ENCODE measurements around the gene ADI1.
"Not testable (repeated sequence)": the region's sequence is repeated elsewhere in the genome, so short reads cannot be mapped to it uniquely, and the experiment has no call there.

The ADI1 gene

DNA sequence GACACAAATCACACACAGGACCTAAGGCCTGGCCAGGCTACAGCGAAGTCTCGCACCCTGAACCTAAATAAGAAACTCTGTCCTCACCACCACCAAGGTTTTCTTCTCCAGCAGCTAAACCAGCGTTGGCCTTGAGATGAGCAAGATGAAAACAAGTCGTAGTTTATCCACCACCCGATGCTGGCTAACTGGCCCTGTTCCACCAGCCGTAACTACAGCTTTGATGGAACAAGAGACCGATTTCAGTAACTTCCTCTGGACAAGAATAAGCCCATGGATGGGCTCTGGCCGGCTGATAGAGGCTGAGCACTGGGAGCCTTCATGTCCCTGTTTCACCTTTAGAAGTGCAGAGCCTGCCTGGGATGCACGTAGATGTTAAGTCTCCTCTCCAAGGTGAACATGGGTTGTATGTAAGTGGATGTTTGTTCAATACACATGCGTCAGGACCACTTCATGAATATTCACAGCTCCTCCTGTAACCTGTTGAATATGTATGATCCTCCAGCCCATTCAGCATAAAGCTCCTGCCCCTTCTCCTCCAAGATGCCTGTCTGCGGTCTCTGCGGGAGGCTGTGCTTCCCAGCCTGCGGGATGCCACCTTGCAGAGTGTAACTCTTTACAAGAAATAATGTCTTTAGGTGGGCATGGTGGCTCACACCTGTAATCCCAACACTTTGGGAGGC, 24.2 kb downstream of the ADI1 start:
- in situ Hi-C loops (cut with MboI; ENCODE audit: low sequenced_read_pairs): no loop called here

DNA sequence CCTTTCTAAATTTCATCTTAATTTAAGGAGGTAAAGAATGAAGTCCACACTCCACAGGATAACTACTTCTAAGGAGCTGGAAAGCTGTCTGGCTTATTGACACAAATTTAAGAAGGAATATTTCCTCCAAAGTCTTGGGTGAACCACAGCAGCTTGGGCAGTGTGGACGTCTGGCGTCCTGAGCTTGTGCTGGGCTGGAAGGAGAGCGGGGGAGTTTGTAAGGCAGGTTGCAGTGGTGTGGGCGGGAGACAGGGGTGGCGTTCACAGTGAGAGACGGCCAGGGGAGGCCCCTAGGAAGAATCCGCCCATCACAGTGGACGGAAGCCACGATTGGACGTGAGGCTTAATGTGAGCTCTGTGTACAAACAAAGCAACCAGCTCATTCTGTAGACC, 25.7 kb downstream of the ADI1 start:
- in situ Hi-C loops (cut with MboI; ENCODE audit: low sequenced_read_pairs): no loop called here

DNA sequence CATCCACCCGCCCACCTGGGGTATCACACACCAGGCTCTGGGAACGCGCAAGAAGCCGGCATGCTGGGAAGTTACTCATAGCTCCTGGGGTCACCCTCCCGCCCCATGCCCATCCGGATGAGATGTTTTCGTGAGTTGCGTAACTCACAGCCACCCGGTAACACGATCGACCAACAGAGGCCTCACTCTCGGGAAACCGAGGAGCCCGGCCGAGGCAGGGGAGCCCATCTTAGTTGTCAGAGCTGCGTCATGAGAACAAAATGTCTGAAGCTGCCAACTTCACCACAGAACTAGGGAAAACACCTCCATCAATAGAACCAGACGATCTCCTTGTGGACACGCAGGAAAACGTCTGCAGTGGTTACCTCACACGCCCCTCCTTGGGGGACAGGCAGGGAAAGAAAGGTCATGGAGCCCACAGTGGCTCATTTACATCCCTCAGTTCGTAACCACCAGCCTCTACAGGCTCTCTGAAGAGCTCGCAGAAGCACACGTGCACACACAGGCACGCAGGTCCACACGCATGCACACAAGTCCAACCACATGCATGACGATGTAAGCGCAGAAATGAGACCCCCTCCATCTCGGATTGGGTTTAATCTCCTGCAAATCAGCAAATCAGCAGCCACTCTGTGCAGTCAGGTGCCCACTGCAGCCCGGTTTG, 26.2 kb downstream of the ADI1 start:
- in situ Hi-C loops (cut with MboI; ENCODE audit: low sequenced_read_pairs): no loop called here

DNA sequence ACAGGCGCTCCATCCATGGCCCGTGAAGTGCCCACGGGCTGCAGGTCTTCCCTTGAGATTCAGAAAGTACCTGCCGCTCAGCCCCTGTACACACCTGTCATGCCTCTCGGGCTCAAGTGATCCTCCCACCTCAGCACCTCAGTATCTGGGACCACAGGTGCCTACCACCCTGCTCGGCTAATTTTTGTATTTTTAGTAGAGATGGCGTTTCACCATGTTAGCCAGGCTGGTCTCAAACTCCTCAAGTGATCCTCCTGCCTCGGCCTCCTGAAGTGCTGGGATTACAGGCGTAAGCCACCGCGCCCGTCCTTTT, 26.9 kb downstream of the ADI1 start:
- in situ Hi-C loops (cut with MboI; ENCODE audit: low sequenced_read_pairs): not testable (repeated sequence)

DNA sequence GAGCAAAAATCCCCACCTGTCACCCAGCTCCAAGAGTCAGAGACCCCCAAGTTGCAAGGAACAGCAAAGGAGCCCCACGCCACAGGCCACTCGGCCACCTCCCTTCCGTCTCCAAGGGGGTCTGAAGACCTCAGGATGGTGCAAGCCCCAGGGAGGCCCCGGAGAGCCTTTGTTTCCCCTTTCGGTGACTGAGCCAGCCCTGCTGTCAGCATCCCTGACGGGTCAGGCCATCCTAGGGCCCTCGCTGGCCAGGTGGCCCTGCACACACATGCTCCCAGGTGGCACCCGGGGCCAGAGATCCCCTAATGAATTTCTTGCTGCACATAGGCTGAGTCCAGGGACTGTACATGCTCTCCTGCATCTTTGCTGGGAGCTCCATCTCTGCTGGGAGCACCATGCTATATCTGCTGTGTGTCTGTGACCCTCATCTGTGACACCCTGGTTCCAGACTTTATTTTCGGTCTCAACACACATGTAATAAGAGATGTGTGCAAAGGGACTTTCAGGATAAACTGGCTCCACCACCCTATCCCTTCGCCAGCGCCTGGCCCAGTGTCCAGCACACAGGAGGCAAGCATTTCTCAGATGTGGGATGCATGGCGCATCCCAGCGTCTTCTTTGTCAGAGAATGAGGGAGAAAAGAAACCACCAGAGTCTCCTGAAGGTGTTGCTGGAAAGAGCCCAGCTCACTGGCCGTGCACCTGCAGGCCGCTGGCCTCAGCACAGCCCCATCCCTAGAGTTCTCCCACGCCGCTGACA, 27.4 kb downstream of the ADI1 start:
- in situ Hi-C loops (cut with MboI; ENCODE audit: low sequenced_read_pairs): no loop called here

DNA sequence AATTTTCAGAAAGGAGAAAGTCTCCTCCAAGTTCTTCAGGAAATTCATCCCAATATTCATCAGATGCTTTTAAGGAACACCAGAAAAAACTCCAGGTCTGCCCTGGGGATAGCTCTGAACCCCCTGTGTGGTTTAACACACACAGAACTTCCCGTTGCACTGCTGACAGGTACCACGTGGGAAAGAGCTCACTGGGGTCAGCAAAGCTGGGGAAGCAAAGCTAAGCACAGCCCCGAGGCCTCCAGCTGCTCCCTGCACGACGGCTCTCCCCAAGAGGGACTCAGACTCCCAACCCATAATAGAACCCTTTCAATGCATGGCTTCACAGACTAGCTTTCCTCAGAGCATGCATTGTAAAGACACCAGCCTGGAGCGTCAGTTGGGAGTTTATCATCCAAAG, 28.0 kb downstream of the ADI1 start:
- in situ Hi-C loops (cut with MboI; ENCODE audit: low sequenced_read_pairs): no loop called here

DNA sequence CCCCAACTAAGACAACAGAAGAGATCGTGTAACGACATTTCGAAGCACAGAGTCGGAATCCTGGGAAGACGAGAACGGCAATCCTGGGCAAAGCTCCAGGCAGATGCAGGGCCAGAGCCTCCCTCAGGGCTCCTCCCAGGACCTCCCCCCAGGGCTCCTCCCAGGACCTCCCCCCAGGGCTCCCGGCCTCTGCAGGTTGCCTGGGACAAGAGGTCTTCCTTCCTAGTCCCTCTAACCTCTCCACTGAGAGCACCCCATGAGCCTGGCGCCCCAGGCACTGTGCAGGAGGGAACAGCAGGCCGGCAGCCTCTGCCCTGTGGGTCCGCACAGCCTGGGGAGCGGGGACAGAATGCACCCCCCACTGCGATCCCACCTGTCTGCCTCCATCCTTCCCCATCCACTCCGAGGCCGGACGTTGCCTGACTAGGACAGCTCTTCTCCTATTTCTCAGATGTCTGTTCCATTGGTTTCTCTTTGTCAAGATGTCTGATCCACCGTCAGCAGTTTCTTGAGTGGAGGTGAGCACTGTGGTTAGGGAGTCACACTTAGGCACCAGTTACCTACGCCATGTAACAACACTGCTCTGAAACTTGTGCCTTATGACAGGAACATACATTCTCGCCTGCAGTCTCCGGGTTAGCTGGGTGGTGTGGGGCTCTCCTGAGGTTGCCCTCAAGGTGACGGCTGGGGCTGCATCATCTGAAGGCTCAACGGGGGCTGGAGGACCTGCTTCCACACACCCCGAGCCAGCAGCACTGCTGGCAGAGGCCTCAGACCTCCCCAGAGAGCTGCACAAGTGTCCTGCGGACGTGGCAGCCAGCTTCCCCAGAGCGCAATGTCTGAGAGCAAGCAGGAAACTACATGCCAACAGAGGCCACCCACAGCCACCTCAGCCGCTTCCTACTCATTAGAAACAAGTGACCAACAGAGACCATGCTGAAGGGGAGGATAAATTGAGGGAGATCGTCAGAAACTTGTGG, 28.9 kb downstream of the ADI1 start:
- in situ Hi-C loops (cut with MboI; ENCODE audit: low sequenced_read_pairs): no loop called here

DNA sequence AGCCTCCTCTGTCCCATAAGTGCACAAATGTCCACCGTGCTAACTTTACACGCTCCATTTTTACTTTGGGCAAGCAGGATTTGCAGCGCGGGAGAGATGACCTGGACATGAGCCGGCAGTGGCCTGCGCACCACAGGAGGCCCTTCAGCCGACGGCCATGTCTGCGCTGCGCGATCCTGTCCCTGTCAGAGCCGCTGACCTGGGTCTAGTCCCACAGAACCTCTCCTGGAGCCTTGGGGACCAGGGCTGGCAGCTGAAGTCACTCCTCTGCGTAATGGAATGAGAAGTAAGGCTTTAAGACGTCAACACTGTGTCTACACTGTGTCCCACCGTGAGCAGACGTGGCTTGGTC, 29.6 kb downstream of the ADI1 start:
- in situ Hi-C loops (cut with MboI; ENCODE audit: low sequenced_read_pairs): no loop called here

DNA sequence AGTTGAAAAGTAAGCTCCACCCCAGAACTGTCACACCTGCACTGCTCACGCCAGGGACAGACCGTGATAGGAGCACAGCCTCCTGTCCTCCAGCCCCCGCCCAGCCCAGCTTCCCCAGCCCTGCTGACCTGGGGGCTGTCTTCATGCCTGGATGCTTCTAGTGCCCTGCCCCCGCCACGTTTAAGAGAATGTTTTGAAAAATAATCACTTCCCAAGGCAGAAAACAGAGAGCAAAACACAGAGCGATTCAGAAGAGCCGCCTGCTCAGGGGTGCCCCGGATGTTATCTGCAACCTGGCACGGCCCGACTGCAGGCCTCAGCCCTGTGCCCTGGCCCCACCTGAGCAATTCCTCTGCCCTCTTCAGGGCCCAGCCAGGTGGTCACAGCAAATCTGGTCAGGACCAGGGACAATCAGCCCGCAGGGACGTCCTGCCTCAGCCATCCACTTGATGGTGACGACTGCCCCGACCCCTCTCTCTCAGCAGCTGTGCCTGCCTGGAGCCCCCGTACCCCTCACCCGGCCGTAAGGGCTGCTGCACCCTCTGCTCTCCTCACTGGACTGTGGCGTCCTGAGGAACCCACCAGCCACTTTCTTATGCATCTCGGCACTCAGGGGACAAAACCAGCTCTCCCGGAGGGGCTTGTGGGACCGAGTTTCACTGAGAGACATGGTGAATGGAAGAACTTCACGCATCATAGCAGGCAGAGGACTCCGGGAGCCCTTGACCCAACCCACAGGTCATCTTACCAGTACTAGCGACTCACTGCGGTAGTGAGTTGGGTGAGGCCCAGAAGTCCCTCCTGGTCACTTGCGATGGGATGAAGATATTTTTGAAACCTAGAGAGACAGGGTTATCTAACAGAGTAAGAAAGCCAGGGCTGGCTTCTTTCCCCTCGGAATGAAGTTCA, 30.2 kb downstream of the ADI1 start:
- in situ Hi-C loops (cut with MboI; ENCODE audit: low sequenced_read_pairs): no loop called here

DNA sequence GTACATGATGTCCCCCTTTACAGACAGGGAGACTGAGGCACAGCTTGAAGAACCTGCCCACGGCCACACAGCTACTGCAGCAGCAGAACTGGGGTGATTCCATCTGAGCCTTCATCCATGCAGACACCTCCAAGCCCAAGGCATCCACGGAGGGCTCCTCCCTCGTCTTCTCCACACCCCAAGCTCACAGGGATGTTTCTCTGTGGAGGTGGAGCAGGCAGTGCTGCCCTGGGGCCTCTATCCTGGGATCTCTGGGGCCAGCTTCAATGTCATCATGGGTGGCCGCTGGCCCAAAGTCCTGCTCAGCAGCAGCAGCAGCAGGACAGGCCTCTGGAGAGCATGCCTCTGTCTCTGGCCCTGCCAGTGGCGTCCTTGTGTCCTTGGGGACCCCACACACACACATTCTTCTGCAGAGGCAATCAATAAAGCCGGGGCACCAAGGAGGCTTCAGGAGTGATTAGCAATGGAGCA, 31.2 kb downstream of the ADI1 start:
- in situ Hi-C loops (cut with MboI; ENCODE audit: low sequenced_read_pairs): no loop called here

DNA sequence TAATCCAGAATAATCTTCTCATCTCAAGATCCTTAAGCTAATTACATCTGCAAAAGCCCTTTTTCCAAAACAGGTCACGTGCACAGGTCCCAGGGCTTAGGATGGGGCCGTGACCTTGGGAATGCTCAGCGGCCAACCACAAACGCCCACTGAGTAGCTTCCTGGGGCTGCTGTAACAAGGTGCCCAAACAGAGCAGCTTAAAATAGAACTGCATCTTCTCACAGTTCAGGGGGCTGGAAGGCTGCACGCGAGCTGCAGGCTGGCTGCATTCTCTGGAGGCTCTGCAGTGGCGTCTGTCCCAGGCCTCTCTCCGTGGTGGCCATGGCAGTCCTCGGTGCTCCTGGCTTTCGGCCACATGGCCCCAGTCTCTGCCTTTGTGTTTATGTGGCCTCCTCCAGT, 31.9 kb downstream of the ADI1 start:
- in situ Hi-C loops (cut with MboI; ENCODE audit: low sequenced_read_pairs): no loop called here

DNA sequence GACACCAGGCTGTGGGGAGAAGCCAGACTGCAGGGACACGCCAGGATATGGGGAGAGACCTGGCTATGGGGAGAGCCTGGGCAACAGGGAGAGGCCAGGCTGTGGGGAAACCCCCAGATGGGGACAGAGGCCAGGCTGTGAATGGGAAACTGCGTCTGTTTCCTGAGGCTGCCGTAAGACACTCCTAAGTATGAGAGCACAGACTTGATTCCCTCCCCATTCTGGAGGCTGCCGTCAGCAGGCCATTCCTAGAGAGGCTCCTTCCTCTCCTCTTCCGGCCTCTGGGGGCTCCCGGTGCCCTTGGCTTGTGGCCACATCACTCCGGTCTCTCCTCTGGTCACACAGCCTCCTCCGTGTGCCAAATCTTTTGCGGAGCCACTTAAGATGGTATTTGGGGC, 32.3 kb downstream of the ADI1 start:
- in situ Hi-C loops (cut with MboI; ENCODE audit: low sequenced_read_pairs): no loop called here

DNA sequence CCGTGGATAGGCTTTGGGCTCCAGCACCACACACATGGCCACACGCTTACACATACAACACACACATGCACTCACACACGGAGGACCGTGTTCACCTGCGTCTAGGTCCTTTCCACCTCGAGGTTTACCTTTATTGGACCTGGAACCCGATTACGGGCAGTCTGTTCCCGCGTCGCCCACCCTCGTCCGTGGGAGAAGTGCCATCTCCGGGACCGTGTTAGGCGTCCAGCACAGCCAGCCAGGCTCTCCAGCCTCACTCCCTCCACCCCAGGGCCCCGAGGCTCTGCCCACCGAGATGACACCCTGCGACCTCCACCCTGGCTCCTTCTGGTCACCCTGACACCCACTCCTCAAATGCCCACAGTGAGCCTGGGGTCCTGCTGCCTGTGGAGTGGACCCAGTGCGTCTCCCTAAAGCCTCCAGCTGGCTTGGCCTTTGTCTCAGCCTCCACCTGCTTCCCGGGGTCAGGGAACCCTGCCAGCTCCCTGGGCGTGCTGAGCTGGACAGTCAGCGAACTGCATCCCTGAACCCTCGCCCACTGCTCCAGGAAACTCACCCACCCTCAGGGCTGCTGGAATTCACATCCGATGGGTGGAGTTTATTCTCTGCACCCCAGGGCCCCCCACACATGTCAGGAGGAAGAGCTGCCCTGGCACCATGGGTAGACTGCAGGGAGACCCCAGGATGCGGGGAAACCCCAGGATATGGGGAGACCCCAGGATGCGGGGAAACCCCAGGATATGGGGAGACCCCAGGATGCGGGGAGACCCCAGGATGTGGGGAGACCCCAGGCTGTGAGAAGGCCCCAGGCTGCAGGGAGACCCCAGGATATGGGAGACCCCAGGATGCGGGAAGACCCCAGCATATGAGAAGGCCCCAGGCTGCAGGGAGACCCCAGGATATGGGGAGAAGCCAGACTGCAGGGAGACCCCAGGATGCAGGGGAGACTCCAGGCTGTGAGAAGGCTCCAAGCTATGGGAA, 33.0 kb downstream of the ADI1 start:
- in situ Hi-C loops (cut with MboI; ENCODE audit: low sequenced_read_pairs): no loop called here

DNA sequence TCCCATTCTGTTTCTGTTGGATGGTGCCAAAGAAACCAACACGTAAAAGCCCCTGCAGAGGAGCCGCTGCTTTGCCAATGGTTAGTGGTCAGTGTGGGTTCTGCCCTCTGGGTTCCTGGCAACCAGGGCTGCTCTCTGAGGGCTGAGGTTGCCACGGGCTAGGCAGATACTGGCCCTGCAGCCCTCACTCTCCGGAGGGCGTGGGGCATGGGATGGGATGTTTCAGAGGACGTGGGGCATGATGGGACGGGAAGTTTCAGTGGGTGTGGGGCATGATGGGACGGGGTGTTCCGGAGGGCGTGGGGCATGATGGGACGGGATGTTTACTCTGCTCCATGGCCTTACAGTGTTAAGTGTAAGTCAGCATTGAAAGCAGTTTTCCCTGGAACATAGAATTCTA, 34.2 kb downstream of the ADI1 start:
- in situ Hi-C loops (cut with MboI; ENCODE audit: low sequenced_read_pairs): no loop called here

DNA sequence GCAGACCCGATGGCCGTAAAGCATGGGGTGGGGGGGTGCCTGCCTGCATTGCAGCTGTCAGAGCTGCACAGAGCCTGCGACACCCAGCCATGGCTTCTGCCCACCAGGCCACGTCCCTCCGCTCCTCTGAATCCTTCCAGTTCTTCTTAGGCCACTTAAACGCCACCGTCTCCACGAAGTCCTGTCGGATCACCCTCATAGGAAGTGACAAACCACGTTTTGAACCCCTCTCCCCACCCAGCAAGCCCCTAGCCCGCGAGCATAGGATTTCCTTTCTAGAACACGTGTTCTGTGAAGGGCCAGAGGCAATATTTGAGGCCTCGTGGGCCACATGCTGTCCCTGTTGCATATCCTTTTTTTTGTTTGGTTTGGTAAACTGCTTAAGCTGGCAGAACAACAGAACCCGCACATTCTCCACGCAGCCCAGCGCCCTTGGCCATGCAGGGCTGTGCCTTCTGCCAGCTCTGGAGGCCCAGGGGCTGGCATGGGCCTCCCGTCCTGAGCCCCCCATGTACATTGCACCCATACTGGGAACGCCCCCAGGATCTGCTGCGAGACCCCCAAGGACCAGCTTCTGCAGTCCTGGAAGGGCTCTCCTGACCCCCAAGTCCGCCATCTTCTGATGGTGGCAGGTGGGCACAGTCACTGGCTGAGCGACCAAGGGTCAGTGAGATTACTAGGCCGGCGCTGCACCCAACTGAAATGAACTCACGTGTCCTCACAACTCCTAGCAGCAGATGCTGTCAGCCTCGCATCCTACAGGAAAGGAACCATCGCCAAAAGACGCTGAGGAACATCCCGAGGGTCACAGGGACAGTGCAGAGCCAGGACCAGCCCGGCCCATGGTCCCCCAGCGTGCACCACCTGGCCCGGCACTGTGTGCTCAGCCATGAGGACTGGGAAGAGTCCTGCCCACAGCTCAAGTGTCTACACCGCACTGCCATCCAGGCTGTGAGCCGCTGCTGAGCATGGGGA, 35.1 kb downstream of the ADI1 start:
- in situ Hi-C loops (cut with MboI; ENCODE audit: low sequenced_read_pairs): no loop called here

DNA sequence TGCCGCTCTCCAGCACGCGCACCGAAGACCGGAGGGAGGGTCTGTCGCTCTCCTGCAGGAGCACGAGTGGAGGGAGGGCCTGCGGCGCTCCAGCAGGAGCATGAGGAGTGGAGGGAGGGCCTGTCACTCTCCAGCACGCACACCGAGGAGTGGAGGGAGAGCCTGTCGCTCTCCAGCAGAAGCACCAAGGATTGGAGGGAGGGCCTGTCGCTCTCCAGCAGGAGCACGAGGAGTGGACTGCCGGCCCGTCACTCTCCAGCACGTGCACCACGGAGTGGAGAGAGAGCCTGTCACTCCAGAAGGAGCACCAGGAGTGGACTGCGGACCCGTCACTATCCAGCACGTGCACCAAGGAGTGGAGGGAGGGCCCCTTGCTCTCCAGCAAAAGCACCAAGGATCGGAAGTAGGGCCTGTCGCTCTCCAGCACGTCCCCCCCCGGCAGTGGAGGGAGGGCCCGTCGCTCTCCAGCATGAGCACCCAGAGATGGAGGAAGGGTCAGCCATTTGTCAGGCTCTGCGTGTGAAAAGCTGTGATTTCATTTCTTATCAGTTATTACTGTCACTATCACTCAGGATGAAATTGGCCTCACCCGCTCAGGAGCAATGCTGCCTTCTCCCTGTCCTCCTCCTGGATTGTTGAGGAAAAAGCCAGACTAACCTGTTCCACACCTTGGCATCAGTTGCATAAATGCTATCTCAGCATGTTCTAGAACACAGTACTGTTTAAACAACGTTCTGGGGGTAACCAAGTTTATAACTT, 35.9 kb downstream of the ADI1 start:
- in situ Hi-C loops (cut with MboI; ENCODE audit: low sequenced_read_pairs): no loop called here

DNA sequence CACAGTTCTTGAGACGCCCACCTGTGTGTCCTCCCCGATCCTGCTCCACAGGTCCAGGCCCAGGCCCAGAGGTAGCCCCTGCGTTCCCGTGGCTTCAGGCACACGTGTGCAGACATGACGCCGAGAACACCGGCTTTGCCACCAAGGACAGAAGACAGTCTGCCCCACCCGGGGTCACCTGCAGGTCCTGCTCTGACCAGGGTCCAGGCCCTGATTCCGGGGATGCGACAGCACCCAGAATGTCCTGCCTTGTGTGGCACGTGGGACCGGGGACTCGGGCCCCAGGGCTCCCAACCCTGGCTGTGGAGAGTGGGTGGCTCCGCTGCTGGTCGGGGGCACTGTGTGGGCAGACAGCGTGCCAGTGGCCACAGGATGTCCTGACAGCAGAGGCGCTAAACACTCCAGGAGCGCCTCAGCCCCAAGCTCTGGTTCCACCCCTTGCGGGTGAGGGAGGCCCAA, 36.9 kb downstream of the ADI1 start:
- in situ Hi-C loops (cut with MboI; ENCODE audit: low sequenced_read_pairs): no loop called here

All from HL-60/S4 (cell line).